RKO (cell line): Measurements from ENCODE around the gene MAGI2.

Experiments used
- DNase-seq: peaks from one replicate; pipeline ENCODE4 v3.0.0-alpha.2; 2016; ENCODE audit warnings: low spot score

MAGI2 gene

GRCh38 chr7:78175330-78176100 is 1278.0 kb downstream of the MAGI2 start:
- no peak for DNase-seq

GRCh38 chr7:78173666-78174065 is 1279.8 kb downstream of the MAGI2 start:
- no peak for DNase-seq

- DNase-seq = no peak
These were observed 1280.4 kb downstream of the MAGI2 start for GRCh38 chr7:78172933-78173591.

- no peak for DNase-seq
These were observed 1281.2 kb downstream of the MAGI2 start for GRCh38 chr7:78172267-78172757.

- DNase-seq = no peak
These were observed 1282.1 kb downstream of the MAGI2 start for GRCh38 chr7:78171398-78171797.

GRCh38 chr7:78170815-78171214 is 1282.7 kb downstream of the MAGI2 start:
- DNase-seq = no peak

GRCh38 chr7:78169992-78170391 is 1283.5 kb downstream of the MAGI2 start:
- no peak for DNase-seq

- no peak for DNase-seq
These were observed 1284.6 kb downstream of the MAGI2 start for GRCh38 chr7:78168865-78169264.

GRCh38 chr7:78167860-78168259 is 1285.6 kb downstream of the MAGI2 start:
- no peak for DNase-seq

GRCh38 chr7:78165854-78166253 is 1287.6 kb downstream of the MAGI2 start:
- DNase-seq = no peak

- DNase-seq = no peak
These were observed 1288.0 kb downstream of the MAGI2 start for GRCh38 chr7:78165454-78165853.

GRCh38 chr7:78164459-78164858 is 1289.0 kb downstream of the MAGI2 start:
- no peak for DNase-seq

- no peak for DNase-seq
These were observed 1291.7 kb downstream of the MAGI2 start for GRCh38 chr7:78161781-78162180.

GRCh38 chr7:78159545-78159944 is 1293.9 kb downstream of the MAGI2 start:
- DNase-seq = no peak

- no peak for DNase-seq
These were observed 1300.2 kb downstream of the MAGI2 start for GRCh38 chr7:78153285-78153684.

GRCh38 chr7:78151229-78151628 is 1302.2 kb downstream of the MAGI2 start:
- no peak for DNase-seq

GRCh38 chr7:78149787-78150186 is 1303.7 kb downstream of the MAGI2 start:
- no peak for DNase-seq

- DNase-seq = no peak
These were observed 1305.1 kb downstream of the MAGI2 start for GRCh38 chr7:78148166-78148894.

GRCh38 chr7:78146546-78146945 is 1306.9 kb downstream of the MAGI2 start:
- DNase-seq = no peak

- no peak for DNase-seq
These were observed 1309.8 kb downstream of the MAGI2 start for GRCh38 chr7:78143661-78144060.

- DNase-seq = peak; percentile 3
These were observed 1311.8 kb downstream of the MAGI2 start for GRCh38 chr7:78141522-78142281.

- no peak for DNase-seq
These were observed 1313.4 kb downstream of the MAGI2 start for GRCh38 chr7:78140109-78140508.
